NCI-H2081 treated with DMSO at 0.1 percent for 48 hours (cell line): ENCODE measurements around the gene PSMB10.
"Not testable (repeated sequence)": the region's sequence is repeated elsewhere in the genome, so short reads cannot be mapped to it uniquely, and the experiment has no call there.

Experiments
- DNase-seq: peaks from one replicate; lab custom pipeline; 2025; lab: John Stamatoyannopoulos, UW

The PSMB10 gene

GRCh38 chr16:67942200-67942509 is 5.5 kb upstream of the PSMB10 start:
- no peak for DNase-seq

GRCh38 chr16:67941469-67942199 is 5.0 kb upstream of the PSMB10 start:
- DNase-seq, result no peak

GRCh38 chr16:67940446-67941089 is 3.9 kb upstream of the PSMB10 start:
- no peak for DNase-seq

DNA sequence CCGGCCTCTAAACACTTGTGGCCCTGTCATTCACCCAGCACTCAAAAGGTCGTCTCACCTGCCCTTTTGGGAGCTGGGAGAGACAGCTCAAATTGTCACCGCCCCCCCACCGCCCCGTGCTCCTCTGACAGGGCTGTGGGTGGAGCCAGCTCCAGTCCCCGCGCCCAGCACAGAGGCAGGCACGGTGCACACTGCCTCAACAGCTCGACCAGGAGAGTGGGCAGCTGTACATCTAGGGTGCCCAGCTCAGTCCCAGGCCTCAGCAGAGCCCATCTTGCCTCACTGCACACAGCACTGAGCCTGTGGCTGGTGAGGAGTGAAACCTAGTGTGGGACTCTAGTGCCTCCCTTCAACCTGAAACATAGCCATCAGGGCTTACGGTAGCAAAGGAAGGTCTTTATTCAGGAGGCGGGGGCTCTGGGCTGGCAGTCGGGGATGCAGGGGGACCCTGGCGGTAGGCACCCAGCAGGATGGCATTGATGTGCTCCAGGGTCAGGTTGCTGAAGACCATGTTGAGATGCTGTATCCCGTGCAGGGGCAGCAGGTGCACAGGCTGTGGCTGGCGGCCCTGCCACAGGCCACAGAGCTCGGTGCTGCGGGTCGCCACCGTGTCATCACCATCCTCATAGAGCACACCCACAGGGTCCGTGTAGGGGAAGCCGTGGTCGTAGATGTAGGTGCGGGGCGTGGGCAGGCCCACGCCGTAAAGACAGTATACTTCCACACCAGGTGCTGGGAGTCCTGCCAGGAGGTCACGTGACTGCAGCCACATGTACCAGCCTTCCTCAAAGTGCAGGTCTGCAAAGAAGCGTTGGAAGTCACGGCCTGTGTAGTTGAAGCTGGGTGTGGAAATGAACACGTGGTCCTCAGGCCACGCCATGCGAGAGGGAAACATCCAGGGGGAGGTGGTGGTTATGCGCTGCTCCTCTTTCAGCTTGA is 3.1 kb upstream of the PSMB10 start:
- no peak for DNase-seq

- not testable (repeated sequence) for DNase-seq
Measured at GRCh38 chr16:67937713-67938112, 1.1 kb upstream of the PSMB10 start.

DNA sequence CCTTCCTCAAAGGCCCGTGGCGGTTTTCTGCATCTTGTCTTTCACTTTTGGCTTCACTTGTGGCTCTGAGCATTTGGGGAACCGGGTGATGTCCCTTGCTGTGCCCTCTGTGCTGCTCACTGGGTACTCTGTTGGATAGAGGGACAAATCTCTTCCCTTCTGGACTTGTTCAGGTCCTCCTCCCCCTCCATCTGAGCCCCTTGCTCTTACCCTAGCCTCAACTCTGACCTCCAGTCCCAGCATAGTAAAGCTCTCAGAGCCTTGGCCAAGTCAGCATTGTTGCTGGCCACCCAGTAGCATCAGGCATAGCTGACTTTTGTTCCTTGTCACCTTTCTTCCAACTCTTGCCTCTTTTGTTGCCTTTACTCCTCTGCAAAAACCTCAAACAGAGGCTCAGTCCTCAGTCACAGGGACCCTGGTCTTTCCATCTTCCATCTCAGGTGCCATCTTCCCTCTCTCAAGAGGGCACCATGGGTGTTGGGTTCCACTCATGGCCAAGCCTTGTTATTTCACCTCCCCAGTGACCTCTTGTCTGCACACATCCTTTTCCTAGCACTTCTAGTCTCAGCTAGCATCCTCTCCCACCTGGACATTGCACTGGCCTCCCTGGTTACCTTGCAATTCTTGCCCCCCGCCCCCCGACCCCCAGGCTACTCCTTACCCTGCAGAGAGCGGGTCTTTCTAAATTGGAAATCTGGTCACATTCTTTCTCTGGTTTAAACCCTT is 393 bp upstream of the PSMB10 start:
- no peak for DNase-seq

DNA sequence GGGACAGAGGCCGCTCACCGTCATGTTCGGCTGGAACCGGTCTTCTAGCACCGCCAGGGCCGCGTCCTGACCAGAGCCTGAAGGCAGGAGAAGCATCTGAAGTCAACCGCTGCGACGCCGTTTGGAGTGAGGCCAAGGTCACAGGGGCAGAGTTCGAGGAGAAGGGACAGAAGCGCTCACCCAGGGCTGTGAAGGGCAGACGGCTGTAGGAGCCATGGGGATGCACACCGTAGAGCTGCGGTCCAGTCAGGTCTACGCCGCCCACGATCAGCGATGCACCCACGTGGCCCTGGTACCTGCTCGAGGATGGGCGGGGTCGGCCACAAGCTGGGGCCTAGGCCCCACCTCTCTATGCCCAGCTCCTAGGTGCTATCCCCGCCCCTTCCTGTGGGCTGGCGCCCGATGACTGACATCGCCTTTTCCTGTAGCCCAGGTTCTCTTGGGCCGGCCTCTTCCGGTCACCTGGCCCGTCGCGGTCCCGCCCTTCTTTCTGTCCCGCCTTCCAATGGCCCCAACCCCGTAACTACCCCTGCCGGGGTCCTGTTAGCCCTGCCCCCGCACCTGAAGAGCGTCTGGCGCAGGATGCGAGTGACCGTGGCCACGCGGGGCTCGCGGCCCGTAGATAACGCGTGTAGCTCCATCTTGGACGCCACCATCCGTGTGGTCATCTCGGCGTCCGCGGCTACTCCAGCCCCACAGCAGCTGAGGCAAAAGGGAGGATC is 1.1 kb downstream of the PSMB10 start:
- peak; percentile 83 for DNase-seq

DNA sequence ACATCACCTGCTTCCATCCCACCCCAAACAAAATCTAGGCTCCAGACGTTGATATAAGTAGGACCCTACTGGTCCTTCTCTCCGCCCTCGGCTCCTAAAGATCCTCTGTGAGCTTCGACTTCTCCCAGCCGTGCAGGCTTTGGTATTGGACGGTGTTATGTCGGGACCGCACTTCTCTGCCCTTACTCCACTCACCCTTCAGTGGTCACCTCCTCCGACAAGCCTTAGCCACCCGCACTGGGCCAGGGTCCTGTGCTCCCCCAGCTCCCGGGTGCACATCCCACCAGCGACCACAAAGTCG is 1.6 kb downstream of the PSMB10 start:
- DNase-seq, result no peak

GRCh38 chr16:67934306-67935100 is 2.1 kb downstream of the PSMB10 start:
- DNase-seq, result no peak

- DNase-seq, result no peak
Measured at GRCh38 chr16:67933805-67934204, 2.8 kb downstream of the PSMB10 start.

DNA sequence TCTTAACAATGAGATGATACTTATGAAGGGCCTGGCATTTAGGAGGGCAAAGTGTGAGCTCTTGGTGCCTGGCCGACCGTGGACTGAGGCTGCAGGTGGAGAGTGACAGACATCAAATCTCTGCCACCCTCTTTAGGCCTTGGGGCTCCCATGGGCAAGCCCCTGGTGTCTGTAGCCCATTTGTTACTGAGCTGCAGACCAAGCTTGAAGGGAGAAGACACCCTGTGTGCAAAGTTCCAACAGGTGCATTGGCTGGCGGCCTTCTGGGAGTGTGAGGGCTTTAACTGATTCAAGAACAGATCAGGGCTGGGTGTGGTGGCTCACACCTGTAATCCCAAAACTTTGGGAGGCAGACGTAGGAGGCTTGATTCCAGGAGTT is 4.2 kb downstream of the PSMB10 start:
- DNase-seq, result no peak

DNA sequence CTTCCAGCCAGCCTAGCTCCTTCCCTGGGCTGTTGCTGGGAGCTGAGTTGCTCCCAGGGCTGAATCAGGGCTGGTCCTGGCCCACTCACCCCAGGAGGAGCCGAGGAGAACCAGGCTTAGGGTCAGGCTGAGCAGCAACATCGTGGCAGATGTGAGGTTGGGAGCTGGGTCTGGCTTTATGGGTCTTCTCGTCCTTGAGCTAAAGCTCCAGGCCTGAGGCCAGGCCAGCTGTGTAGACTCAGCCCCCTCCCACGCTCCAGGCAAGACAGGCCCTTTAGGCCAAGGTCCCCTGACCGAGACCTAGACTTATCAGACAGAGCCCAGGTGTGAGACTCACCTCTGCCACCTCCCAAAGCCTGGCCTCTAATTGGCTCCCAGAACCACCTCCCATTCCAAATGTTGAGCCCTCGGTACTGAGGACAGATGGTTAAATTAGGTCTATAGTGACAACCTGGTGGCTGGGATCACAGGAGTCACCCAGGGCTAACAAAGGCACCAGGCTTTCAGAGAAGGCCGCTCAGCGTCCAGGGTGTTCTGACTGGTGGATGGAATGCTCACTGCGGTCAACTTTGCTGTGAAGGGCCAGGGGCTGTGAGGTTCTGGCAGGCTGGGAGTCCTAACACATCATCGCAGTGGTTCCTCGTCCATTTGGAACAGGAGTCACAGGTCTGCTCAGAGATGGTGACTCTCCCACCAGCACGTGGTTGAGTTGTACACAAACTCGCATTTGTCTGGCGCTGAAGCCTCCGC is 4.8 kb downstream of the PSMB10 start, which contains the start of gene CTRL:
CTRL (minus strand) TSS at position 151 of the 750 bp plus-strand sequence; CDS start at position 141, 10 bp downstream.
- no peak for DNase-seq

DNA sequence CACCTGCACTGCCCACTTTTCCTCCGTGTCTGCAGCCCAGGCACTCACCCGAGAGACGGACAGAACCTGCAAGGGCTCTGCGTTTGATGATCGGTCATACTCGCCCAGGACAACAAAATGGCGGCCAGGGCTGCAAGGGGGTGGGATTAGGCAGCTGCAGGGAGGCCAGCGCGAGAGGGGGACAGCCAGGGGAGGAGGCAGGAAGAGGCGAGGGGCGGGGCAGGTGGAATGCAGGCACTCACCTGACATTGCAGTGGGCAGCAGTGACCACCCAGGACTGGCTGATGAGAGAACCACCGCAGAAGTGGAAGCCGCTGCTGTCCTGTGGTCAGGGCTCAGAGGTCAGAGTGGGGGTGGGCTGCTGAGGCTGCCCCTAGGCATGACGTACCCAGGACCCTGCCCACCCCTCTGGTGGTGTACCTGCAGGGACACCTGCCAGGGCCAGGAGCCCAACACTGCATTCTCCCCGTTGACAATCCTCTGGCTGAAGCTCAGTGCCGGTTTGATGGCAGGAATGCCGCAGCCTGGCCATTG is 5.9 kb downstream of the PSMB10 start:
- no peak for DNase-seq

- DNase-seq, result no peak
Measured at GRCh38 chr16:67930191-67930590, 6.5 kb downstream of the PSMB10 start.

- DNase-seq, result no peak
Measured at GRCh38 chr16:67928561-67929364, 7.9 kb downstream of the PSMB10 start.

DNA sequence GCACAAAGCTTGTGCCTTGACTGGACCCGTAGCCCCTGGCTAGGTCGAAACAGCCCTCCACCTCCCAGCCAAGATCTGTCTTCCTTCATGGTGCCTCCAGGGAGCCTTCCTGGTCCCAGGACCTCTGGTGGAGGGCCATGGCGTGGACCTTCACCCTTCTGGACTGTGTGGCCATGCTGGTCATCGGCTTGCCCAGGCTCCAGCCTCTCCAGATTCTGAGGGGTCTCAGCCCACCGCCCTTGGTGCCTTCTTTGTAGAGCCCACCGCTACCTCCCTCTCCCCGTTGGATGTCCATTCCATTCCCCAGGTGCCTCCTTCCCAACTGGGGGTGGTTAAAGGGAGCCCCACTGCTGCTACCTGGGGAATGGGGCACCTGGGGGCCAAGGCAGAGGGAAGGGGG is 8.5 kb downstream of the PSMB10 start:
- no peak for DNase-seq

- no peak for DNase-seq
Measured at GRCh38 chr16:67927131-67927941, 9.3 kb downstream of the PSMB10 start.

DNA sequence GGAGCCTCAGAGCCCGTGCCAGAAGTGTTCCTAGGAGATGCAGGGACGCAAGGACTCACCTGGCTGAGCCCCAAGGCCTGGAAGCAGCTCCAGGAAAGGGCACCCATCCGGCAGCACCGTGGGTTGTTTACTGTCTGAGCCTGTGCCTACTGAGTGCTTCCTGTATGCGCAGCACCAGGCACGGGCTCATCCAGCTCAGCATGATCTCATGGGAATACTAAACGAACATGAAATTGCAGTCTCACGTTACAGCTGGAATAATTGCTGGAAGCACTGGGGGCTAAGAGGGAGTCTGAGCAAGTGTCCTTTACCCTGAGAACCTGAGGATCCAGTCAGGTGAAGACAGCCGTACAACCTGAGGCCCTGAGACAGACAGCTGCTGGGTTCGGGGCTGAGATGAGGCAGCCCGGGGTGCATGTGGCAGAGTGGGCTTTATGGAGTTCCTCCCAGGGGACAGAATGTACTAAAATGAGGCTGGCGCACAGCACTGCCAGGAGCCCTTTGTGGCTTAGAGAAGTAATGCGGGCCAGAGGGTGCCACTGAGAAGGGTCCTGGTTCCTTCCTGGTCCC is 10.4 kb downstream of the PSMB10 start:
- peak; percentile 67 for DNase-seq
